GM19238 (cell line): Measurements from ENCODE around the gene CDC40.
"Not testable (repeated sequence)": the region's sequence is repeated elsewhere in the genome, so short reads cannot be mapped to it uniquely, and the experiment has no call there.

Source experiments
- DNase-seq: peaks from one replicate; pipeline ENCODE4 v3.0.0; 2011; ENCODE audit warnings: low spot score; ENCODE audit not compliant: insufficient read length

The CDC40 gene

GRCh38 chr6:110270165-110270564 lies 89.9 kb downstream of the CDC40 start:
- no peak for DNase-seq

GRCh38 chr6:110271732-110272022 lies 91.5 kb downstream of the CDC40 start:
- DNase-seq, result no peak

GRCh38 chr6:110272781-110273180 lies 92.6 kb downstream of the CDC40 start:
- not testable (repeated sequence) for DNase-seq

- DNase-seq, result no peak
These were observed 97.0 kb downstream of the CDC40 start for GRCh38 chr6:110277100-110277665.
